ENCODE data around the gene DOP1B.
"Not testable (repeated sequence)": the region's sequence is repeated elsewhere in the genome, so short reads cannot be mapped to it uniquely, and the experiment has no call there.

The DOP1B gene

GRCh38 chr21:36130839-36131238 lies 25.8 kb upstream of the DOP1B start:
- in situ Hi-C loops (cut with MboI; ENCODE audit: low pct_unique_long_range_greater_than_20kb, low sequenced_read_pairs); DNase-seq: not testable (repeated sequence)

- no peak for DNase-seq
- in situ Hi-C loops (cut with MboI; ENCODE audit: low pct_unique_long_range_greater_than_20kb, low sequenced_read_pairs), result no loop called here
These were observed 23.9 kb upstream of the DOP1B start for GRCh38 chr21:36132696-36133095.

GRCh38 chr21:36134803-36135390 lies 21.7 kb upstream of the DOP1B start, which contains the start of gene CBR3:
CBR3 (plus strand) TSS chr21:36135079; CDS start chr21:36135193, 114 bp downstream.
- DNase-seq, result peak; percentile 45
- in situ Hi-C loops (cut with MboI; ENCODE audit: low pct_unique_long_range_greater_than_20kb, low sequenced_read_pairs), result no loop called here

GRCh38 chr21:36135391-36136102 lies 21.1 kb upstream of the DOP1B start:
- in situ Hi-C loops (cut with MboI; ENCODE audit: low pct_unique_long_range_greater_than_20kb, low sequenced_read_pairs), result no loop called here
- DNase-seq, result peak; percentile 84

- DNase-seq; in situ Hi-C loops (cut with MboI; ENCODE audit: low pct_unique_long_range_greater_than_20kb, low sequenced_read_pairs): not testable (repeated sequence)
These were observed 16.8 kb upstream of the DOP1B start for GRCh38 chr21:36139791-36140190.

GRCh38 chr21:36141513-36141925 lies 15.1 kb upstream of the DOP1B start:
- in situ Hi-C loops (cut with MboI; ENCODE audit: low pct_unique_long_range_greater_than_20kb, low sequenced_read_pairs), result no loop called here
- peak; percentile 87 for DNase-seq

GRCh38 chr21:36144233-36144632 lies 12.4 kb upstream of the DOP1B start:
- in situ Hi-C loops (cut with MboI; ENCODE audit: low pct_unique_long_range_greater_than_20kb, low sequenced_read_pairs); DNase-seq: not testable (repeated sequence)

GRCh38 chr21:36145259-36145658 lies 11.4 kb upstream of the DOP1B start:
- DNase-seq, result no peak
- in situ Hi-C loops (cut with MboI; ENCODE audit: low pct_unique_long_range_greater_than_20kb, low sequenced_read_pairs), result no loop called here

GRCh38 chr21:36147911-36148310 lies 8.7 kb upstream of the DOP1B start:
- no peak for DNase-seq
- in situ Hi-C loops (cut with MboI; ENCODE audit: low pct_unique_long_range_greater_than_20kb, low sequenced_read_pairs), result no loop called here

- in situ Hi-C loops (cut with MboI; ENCODE audit: low pct_unique_long_range_greater_than_20kb, low sequenced_read_pairs), result no loop called here
- no peak for DNase-seq
These were observed 7.7 kb upstream of the DOP1B start for GRCh38 chr21:36148886-36149285.

GRCh38 chr21:36149788-36150711 lies 6.6 kb upstream of the DOP1B start:
- in situ Hi-C loops (cut with MboI; ENCODE audit: low pct_unique_long_range_greater_than_20kb, low sequenced_read_pairs), result no loop called here
- peak; percentile 96 for DNase-seq

GRCh38 chr21:36155603-36156338 lies 853 bp upstream of the DOP1B start:
- in situ Hi-C loops (cut with MboI; ENCODE audit: low pct_unique_long_range_greater_than_20kb, low sequenced_read_pairs), result no loop called here

GRCh38 chr21:36156339-36156814 lies 247 bp upstream of the DOP1B start:
- in situ Hi-C loops (cut with MboI; ENCODE audit: low pct_unique_long_range_greater_than_20kb, low sequenced_read_pairs), result no loop called here
- peak; percentile 98 for DNase-seq

More at GRCh38 chr21:36155603-36156338, 853 bp upstream of the DOP1B start:
- no peak for DNase-seq

GRCh38 chr21:36159356-36159921 lies 2.8 kb downstream of the DOP1B start:
- in situ Hi-C loops (cut with MboI; ENCODE audit: low pct_unique_long_range_greater_than_20kb, low sequenced_read_pairs), result no loop called here
- no peak for DNase-seq

- DNase-seq, result no peak
- in situ Hi-C loops (cut with MboI; ENCODE audit: low pct_unique_long_range_greater_than_20kb, low sequenced_read_pairs), result no loop called here
These were observed 4.2 kb downstream of the DOP1B start for GRCh38 chr21:36160850-36161178.

- no peak for DNase-seq
- in situ Hi-C loops (cut with MboI; ENCODE audit: low pct_unique_long_range_greater_than_20kb, low sequenced_read_pairs), result no loop called here
These were observed 6.0 kb downstream of the DOP1B start for GRCh38 chr21:36162631-36163030.

GRCh38 chr21:36163750-36164741 lies 7.4 kb downstream of the DOP1B start:
- in situ Hi-C loops (cut with MboI; ENCODE audit: low pct_unique_long_range_greater_than_20kb, low sequenced_read_pairs), result no loop called here
- DNase-seq, result peak; percentile 79

- in situ Hi-C loops (cut with MboI; ENCODE audit: low pct_unique_long_range_greater_than_20kb, low sequenced_read_pairs), result no loop called here
- no peak for DNase-seq
These were observed 8.7 kb downstream of the DOP1B start for GRCh38 chr21:36165356-36165755.

All from KBM-7 (cell line).